Natural killer cell (primary cell): ENCODE data around the gene MOGAT3. TPM values are rescaled to one million over a fixed set of nuclear protein-coding genes. Genes with fewer than 3 reads are reported as not detected.

Experiments used
- ATAC-seq, 3 donors: fragments of 150-1000 bp in 2 of 3; fragments of 200-7000 bp in 1 of 3; cut with Tn5 transposase; 1 replicate in 1 of 3; 2 replicates in 2 of 3; pipeline ENCODE4 v1.10.0; 2021; ENCODE audit warnings: mild to moderate bottlenecking in 2 of 3, moderate library complexity in 2 of 3
- DNase-seq, 2 donors: peaks; one replicate each; pipeline versions ENCODE4 v3.0.0 to v3.0.0-alpha.2; 2013 to 2021; ENCODE audit warnings: mixed read lengths in 1 of 2
- H3K27ac ChIP-seq: one replicate; pipeline ENCODE4 v1.5.1; 2013; ENCODE audit warnings: mild to moderate bottlenecking, low read length
- H3K27me3 ChIP-seq: one replicate; pipeline ENCODE4 v1.6.1; 2013; ENCODE audit warnings: low read length; ENCODE audit not compliant: control insufficient read depth, insufficient read depth
- H3K36me3 ChIP-seq: one replicate; pipeline ENCODE4 v1.6.1; 2013; ENCODE audit warnings: low read length; ENCODE audit not compliant: control insufficient read depth, insufficient read depth
- H3K4me1 ChIP-seq: one replicate; pipeline ENCODE4 v1.6.1; 2013; ENCODE audit warnings: low read length; ENCODE audit not compliant: control insufficient read depth, insufficient read depth
- H3K4me3 ChIP-seq: one replicate; pipeline ENCODE4 v1.5.1; 2013; ENCODE audit warnings: low read length
- H3K9me3 ChIP-seq: one replicate; pipeline ENCODE4 v1.6.1; 2013; ENCODE audit warnings: low read length; ENCODE audit not compliant: control insufficient read depth, insufficient read depth
- H3K27ac Mint-ChIP-seq, 2 donors: one replicate each; pipeline ENCODE4 v1.8.0; 2022; ENCODE audit warnings: mild to moderate bottlenecking in 2 of 2, mixed read lengths in 2 of 2, moderate library complexity in 1 of 2
- H3K27me3 Mint-ChIP-seq, 2 donors: one replicate each; pipeline ENCODE4 v1.8.0; 2022; ENCODE audit warnings: low read depth in 2 of 2, mixed read lengths in 2 of 2
- H3K36me3 Mint-ChIP-seq: one replicate; pipeline ENCODE4 v1.8.0; 2022; ENCODE audit warnings: mixed read lengths
- H3K4me1 Mint-ChIP-seq, 2 donors: one replicate each; pipeline ENCODE4 v1.8.0; 2022; ENCODE audit warnings: mixed read lengths in 2 of 2
- H3K4me3 Mint-ChIP-seq: one replicate; pipeline ENCODE4 v1.8.0; 2022; ENCODE audit warnings: mild to moderate bottlenecking, moderate library complexity, mixed read lengths
- H3K9me3 Mint-ChIP-seq, 2 donors: one replicate each; pipeline ENCODE4 v1.8.0; 2022; ENCODE audit warnings: mixed read lengths in 2 of 2
- CTCF ChIP-seq: fragments of 200-600 bp; IDR thresholded peaks from one replicate; pipeline ENCODE4 v1.8.0; 2022; ENCODE audit warnings: antibody characterized with exemption
- WGBS: methylation state at CpG from one replicate; pipeline ENCODE4 v1.1.7; 2013; ENCODE audit warnings: missing lambda C conversion rate; ENCODE audit not compliant: insufficient coverage; 5-methylcytosine and 5-hydroxymethylcytosine counted together
- intact Hi-C: fragments of 100-400 bp; cut with micrococcal nuclease; formaldehyde crosslinking; loops from one replicate; pipeline ENCODE4 v1.14.2; 2022
- total RNA-seq, 4 donors: library from RNA; stranded (reverse); fragments of 120-200 nt in 1 of 4; gene quantifications; one replicate each; pipeline versions ENCODE4 v1.2.3 to v1.2.4, GENCODE V29; 2013 to 2022

The MOGAT3 gene
- total RNA-seq, 3 donors from 2014 or later (not counting 1 experiment from before 2014, with no cell fraction given), result not detected

- Mint-ChIP-seq H3K4me1 (peaks cover 12 to 30% of the 10 kb centered on the region in 2 donors), H3K27ac (no peak overlapping the region), H3K36me3 (no peaks in the 10 kb centered on the region), H3K9me3 (no peaks in the 10 kb centered on the region), H3K4me3 (peak overlapping the region; percentile 83), H3K27me3 (peaks cover 27 to 34% of the 10 kb centered on the region in 2 donors)
- no peak for ATAC-seq
- Histone ChIP-seq H3K27ac (no peak overlapping the region), H3K36me3 (no peaks in the 10 kb centered on the region), H3K4me3 (peak overlapping the region; percentile 23), H3K4me1 (peaks cover 34% of the 10 kb centered on the region), H3K9me3 (peaks cover 5% of the 10 kb centered on the region), H3K27me3 (peaks cover 48% of the 10 kb centered on the region)
- under 1% methylated on average over 92 of the region's 92 CpGs for WGBS
- no peak for TF ChIP-seq CTCF
- intact Hi-C loops, result no loop called here
- DNase-seq, result peak in 1 of 2 donors; percentile 53
These were observed 37.4 kb downstream of the MOGAT3 start for GRCh38 chr7:101163279-101164070.

GRCh38 chr7:101162551-101163278 lies 38.1 kb downstream of the MOGAT3 start:
- Mint-ChIP-seq H3K9me3 (no peaks in the 10 kb centered on the region), H3K4me3 (peak overlapping the region; percentile 87), H3K36me3 (no peaks in the 10 kb centered on the region), H3K4me1 (peaks cover 12 to 26% of the 10 kb centered on the region in 2 donors), H3K27me3 (peaks cover 20 to 29% of the 10 kb centered on the region in 2 donors), H3K27ac (no peak overlapping the region)
- ATAC-seq (no peak), DNase-seq (peak in 1 of 2 donors; percentile 37)
- Histone ChIP-seq H3K4me3 (no peak overlapping the region), H3K27me3 (peaks cover 41% of the 10 kb centered on the region), H3K36me3 (no peaks in the 10 kb centered on the region), H3K9me3 (peaks cover 5% of the 10 kb centered on the region), H3K27ac (no peak overlapping the region), H3K4me1 (peaks cover 34% of the 10 kb centered on the region)
- WGBS, result 1% methylated on average over 70 of the region's 74 CpGs
- TF ChIP-seq CTCF, result no peak
- intact Hi-C loops, result no loop called here

GRCh38 chr7:101161692-101162471 lies 39.0 kb downstream of the MOGAT3 start:
- WGBS, result 81% methylated on average over 17 of the region's 17 CpGs
- intact Hi-C loops, result no loop called here
- H3K9me3 Mint-ChIP-seq, result no peaks in the 10 kb centered on the region
- DNase-seq (no peak), ATAC-seq (no peak)
- H3K9me3 ChIP-seq, result peaks cover 5% of the 10 kb centered on the region
- peaks cover 34% of the 10 kb centered on the region for H3K4me1 ChIP-seq
- no peaks in the 10 kb centered on the region for H3K36me3 ChIP-seq
- H3K27ac Mint-ChIP-seq, result no peak overlapping the region
- TF ChIP-seq CTCF, result no peak
- peaks cover 12 to 20% of the 10 kb centered on the region in 2 donors for H3K27me3 Mint-ChIP-seq
- peaks cover 32% of the 10 kb centered on the region for H3K27me3 ChIP-seq
- peaks cover 12 to 23% of the 10 kb centered on the region in 2 donors for H3K4me1 Mint-ChIP-seq
- H3K4me3 Mint-ChIP-seq, result peak overlapping the region; percentile 87
- no peaks in the 10 kb centered on the region for H3K36me3 Mint-ChIP-seq
- H3K4me3 ChIP-seq, result no peak overlapping the region
- no peak overlapping the region for H3K27ac ChIP-seq
